Parathyroid adenoma (tissue), 2 donors: ENCODE results near the gene S100A4.

Source experiments
- H2AFZ ChIP-seq: fragments of 300-600 bp; sonication (generic); one replicate; pipeline ENCODE4 v1.7.0; 2017; ENCODE audit warnings: antibody characterized with exemption, mild to moderate bottlenecking
- H3K27ac ChIP-seq: fragments of 300-600 bp; sonication (generic); one replicate; pipeline ENCODE4 v1.7.0; 2017
- H3K27me3 ChIP-seq: fragments of 300-600 bp; sonication (generic); one replicate; pipeline ENCODE4 v1.7.0; 2017; ENCODE audit warnings: low read length; ENCODE audit not compliant: control insufficient read depth, insufficient read depth
- H3K36me3 ChIP-seq: fragments of 300-600 bp; sonication (generic); one replicate; pipeline ENCODE4 v1.7.0; 2017; ENCODE audit warnings: low read length; ENCODE audit not compliant: control insufficient read depth, insufficient read depth
- H3K4me1 ChIP-seq: fragments of 300-600 bp; sonication (generic); one replicate; pipeline ENCODE4 v1.7.0; 2017; ENCODE audit warnings: control low read depth
- H3K4me2 ChIP-seq: fragments of 300-600 bp; sonication (generic); one replicate; pipeline ENCODE4 v1.7.0; 2017; ENCODE audit warnings: low read length
- H3K4me3 ChIP-seq: fragments of 300-600 bp; sonication (generic); one replicate; pipeline ENCODE4 v1.7.0; 2017; ENCODE audit warnings: low read depth, low read length
- H3K79me2 ChIP-seq: fragments of 300-600 bp; sonication (generic); one replicate; pipeline ENCODE4 v1.7.0; 2017; ENCODE audit warnings: control low read depth
- H3K9ac ChIP-seq: fragments of 300-600 bp; sonication (generic); one replicate; pipeline ENCODE4 v1.7.0; 2017; ENCODE audit warnings: mild to moderate bottlenecking
- H3K9me3 ChIP-seq: fragments of 300-600 bp; sonication (generic); one replicate; pipeline ENCODE4 v1.7.0; 2017; ENCODE audit warnings: low read length; ENCODE audit not compliant: control insufficient read depth
- TF ChIP-seq, protein P1 (sequence below): fragments of 300-600 bp; sonication (generic); IDR thresholded peaks from one replicate; pipeline ENCODE4 v1.7.0; 2017; ENCODE audit warnings: antibody characterized with exemption, mild to moderate bottlenecking
- donor health status: primary hyperparathyroidism.

The S100A4 gene

DNA sequence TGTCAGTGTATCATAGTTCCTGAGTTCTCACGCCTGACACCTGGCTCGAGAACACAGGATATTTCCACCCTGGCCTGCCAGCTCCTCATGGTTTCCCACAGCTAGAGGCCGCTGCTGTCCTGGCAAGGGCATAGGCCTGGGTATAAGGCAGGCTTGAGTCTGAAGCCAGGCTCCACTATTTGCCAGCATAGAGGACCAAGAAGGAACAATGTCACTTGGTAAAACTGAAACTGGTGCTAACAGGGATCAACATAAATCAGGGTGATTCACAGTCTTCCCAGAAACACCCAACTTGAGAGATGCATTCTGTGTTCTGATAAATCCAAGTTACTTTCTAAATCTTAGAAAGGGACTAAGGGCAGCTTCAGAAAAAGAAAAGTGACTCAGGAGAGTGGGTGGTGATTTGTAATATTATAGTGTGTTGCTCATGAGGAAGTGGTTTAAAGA, 27.0 kb upstream of the S100A4 start:
- H3K4me3 ChIP-seq: no peak overlapping the region
- H3K27me3 ChIP-seq: no peaks in the 10 kb centered on the region
- no peaks in the 10 kb centered on the region for H3K4me1 ChIP-seq
- TF ChIP-seq, protein P1, sequence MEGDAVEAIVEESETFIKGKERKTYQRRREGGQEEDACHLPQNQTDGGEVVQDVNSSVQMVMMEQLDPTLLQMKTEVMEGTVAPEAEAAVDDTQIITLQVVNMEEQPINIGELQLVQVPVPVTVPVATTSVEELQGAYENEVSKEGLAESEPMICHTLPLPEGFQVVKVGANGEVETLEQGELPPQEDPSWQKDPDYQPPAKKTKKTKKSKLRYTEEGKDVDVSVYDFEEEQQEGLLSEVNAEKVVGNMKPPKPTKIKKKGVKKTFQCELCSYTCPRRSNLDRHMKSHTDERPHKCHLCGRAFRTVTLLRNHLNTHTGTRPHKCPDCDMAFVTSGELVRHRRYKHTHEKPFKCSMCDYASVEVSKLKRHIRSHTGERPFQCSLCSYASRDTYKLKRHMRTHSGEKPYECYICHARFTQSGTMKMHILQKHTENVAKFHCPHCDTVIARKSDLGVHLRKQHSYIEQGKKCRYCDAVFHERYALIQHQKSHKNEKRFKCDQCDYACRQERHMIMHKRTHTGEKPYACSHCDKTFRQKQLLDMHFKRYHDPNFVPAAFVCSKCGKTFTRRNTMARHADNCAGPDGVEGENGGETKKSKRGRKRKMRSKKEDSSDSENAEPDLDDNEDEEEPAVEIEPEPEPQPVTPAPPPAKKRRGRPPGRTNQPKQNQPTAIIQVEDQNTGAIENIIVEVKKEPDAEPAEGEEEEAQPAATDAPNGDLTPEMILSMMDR: peak; percentile 84
- H3K36me3 ChIP-seq: no peaks in the 10 kb centered on the region
- H3K4me2 ChIP-seq: no peak overlapping the region
- H2AFZ ChIP-seq: peak overlapping the region; percentile 46
- H3K9me3 ChIP-seq: no peaks in the 10 kb centered on the region
- no peaks in the 10 kb centered on the region for H3K79me2 ChIP-seq
- H3K9ac ChIP-seq: peak overlapping the region; percentile 28
- H3K27ac ChIP-seq: peak overlapping the region; percentile 24

DNA sequence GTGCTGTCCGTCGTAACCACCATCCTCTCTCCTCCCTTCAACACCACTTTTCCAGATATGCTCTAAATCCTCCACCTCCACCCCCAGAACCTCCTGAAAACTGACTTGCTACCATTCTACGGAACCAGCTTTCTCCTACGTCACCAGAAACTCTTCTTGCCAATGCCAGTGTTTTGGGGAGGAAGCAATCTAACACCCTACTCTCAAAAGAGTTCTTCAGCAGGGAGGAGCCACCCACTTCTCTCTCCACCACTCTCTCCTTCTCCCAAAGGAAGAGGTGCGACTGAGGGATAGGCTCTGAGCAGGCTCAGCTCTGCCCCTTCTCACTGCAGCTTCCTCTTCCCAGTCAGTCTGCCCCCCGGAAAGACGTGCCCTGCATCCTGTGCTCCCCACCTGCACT, 26.1 kb upstream of the S100A4 start:
- H3K27ac ChIP-seq: no peak overlapping the region
- H3K4me1 ChIP-seq: no peaks in the 10 kb centered on the region
- no peaks in the 10 kb centered on the region for H3K79me2 ChIP-seq
- no peak overlapping the region for H3K4me2 ChIP-seq
- no peak overlapping the region for H2AFZ ChIP-seq
- H3K36me3 ChIP-seq: no peaks in the 10 kb centered on the region
- no peaks in the 10 kb centered on the region for H3K9me3 ChIP-seq
- H3K9ac ChIP-seq: no peak overlapping the region
- H3K27me3 ChIP-seq: no peaks in the 10 kb centered on the region
- no peak overlapping the region for H3K4me3 ChIP-seq
- TF ChIP-seq, protein P1: no peak

DNA sequence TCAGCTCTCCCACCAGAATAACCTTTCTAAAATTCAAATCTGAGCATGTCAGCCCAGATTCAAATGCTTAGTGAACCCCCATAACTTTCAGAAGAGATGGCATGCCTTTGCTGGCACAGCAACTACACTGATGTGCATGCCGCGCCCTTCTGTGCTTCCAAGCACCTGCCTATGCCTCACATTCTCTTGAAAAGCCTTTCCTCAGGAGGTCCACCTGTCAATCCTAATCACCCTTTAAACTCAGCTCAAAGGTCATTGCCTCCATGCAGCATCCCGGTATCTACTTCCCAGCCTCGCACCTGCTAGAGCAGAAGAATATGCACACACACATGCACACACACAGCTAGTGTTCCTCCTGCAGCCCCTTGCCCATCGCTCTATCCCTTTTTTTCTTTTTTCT, 25.3 kb upstream of the S100A4 start:
- no peaks in the 10 kb centered on the region for H3K36me3 ChIP-seq
- no peak overlapping the region for H3K27ac ChIP-seq
- H3K9me3 ChIP-seq: no peaks in the 10 kb centered on the region
- H3K4me2 ChIP-seq: no peak overlapping the region
- H2AFZ ChIP-seq: no peak overlapping the region
- no peaks in the 10 kb centered on the region for H3K4me1 ChIP-seq
- H3K4me3 ChIP-seq: no peak overlapping the region
- H3K27me3 ChIP-seq: no peaks in the 10 kb centered on the region
- H3K9ac ChIP-seq: no peak overlapping the region
- H3K79me2 ChIP-seq: no peaks in the 10 kb centered on the region
- TF ChIP-seq, protein P1: no peak

DNA sequence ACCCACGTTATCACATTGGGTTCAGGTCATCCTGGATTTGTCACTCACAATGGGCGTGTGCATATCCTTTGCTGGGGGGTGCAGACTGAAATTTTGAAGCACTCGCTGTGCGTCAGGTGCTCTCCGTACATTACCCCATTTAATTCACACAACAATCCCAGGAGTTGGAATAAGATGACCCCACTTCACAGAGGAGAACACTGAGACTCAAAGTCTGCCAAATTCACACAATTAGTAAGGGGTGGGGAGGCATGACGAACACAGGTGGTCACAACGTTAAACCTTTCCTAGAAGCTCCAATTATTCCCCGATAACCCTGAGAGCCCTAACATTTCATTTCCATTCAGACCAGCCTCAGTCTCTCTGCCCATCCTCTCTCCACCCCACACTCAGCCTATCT, 23.9 kb upstream of the S100A4 start:
- Histone ChIP-seq H2AFZ (no peak overlapping the region), H3K9me3 (no peaks in the 10 kb centered on the region), H3K4me3 (no peak overlapping the region), H3K79me2 (no peaks in the 10 kb centered on the region), H3K4me2 (no peak overlapping the region), H3K27me3 (no peaks in the 10 kb centered on the region), H3K27ac (no peak overlapping the region), H3K36me3 (no peaks in the 10 kb centered on the region), H3K4me1 (no peaks in the 10 kb centered on the region), H3K9ac (no peak overlapping the region)
- TF ChIP-seq, protein P1: no peak

DNA sequence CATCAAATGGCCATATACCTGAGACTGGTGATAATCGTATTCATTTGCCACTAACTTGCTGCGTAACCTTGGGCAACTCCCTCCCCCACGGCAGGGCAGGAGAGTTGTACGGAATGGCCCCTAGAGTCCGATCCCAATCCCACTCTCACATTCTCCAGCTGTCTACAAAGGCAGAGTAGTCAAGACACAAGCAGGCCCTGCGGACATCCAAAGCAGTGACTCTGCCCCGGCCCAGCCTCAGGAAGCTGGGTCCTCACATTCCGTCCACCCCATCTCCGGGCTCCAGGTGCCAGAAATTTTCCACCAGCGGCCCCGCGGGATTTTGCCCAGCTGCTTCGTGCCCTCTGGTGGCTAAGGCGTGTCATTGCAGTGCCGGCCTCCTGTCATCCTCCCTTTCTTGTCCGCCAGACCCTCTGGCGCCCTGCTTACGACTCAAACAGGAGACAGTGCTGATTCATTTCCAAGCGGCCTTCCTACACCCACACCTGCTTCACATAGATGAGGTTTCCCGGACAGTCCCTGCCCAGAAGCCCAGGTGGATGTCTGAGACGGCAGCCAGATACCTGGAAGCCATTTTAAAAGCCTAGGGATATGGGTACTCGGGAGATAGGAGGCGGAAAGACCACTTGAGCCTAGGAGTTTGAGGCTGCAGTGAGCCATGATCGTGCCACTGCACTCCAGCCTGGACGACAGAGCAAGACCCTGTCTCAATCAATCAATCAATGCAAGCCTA, 22.9 kb upstream of the S100A4 start:
- peak overlapping the region; percentile 30 for H3K27ac ChIP-seq
- no peaks in the 10 kb centered on the region for H3K4me1 ChIP-seq
- H3K4me3 ChIP-seq: peak overlapping the region; percentile 35
- H3K4me2 ChIP-seq: peak overlapping the region; percentile 81
- no peaks in the 10 kb centered on the region for H3K36me3 ChIP-seq
- no peak overlapping the region for H3K9ac ChIP-seq
- H2AFZ ChIP-seq: peak overlapping the region; percentile 83
- no peaks in the 10 kb centered on the region for H3K27me3 ChIP-seq
- TF ChIP-seq, protein P1: peak; percentile 93
- H3K9me3 ChIP-seq: no peaks in the 10 kb centered on the region
- no peaks in the 10 kb centered on the region for H3K79me2 ChIP-seq
